Measurements from ENCODE around the gene COLQ.
"Not testable (repeated sequence)": the region's sequence is repeated elsewhere in the genome, so short reads cannot be mapped to it uniquely, and the experiment has no call there.

Gene COLQ

GRCh38 chr3:15452961-15453360, 68.5 kb downstream of the COLQ start:
- DNase-seq = peak; percentile 49

GRCh38 chr3:15452156-15452555, 69.3 kb downstream of the COLQ start:
- DNase-seq = peak; percentile 24

- DNase-seq = peak; percentile 40
Observed at GRCh38 chr3:15451216-15452113, 70.0 kb downstream of the COLQ start.

GRCh38 chr3:15450438-15451215, 70.9 kb downstream of the COLQ start:
- peak; percentile 50 for DNase-seq

GRCh38 chr3:15449489-15450224, 71.8 kb downstream of the COLQ start:
- DNase-seq = peak; percentile 45

GRCh38 chr3:15443826-15444524, 77.5 kb downstream of the COLQ start:
- DNase-seq = peak; percentile 21

- no peak for DNase-seq
Observed at GRCh38 chr3:15440891-15441290, 80.6 kb downstream of the COLQ start.

GRCh38 chr3:15439476-15439875, 82.0 kb downstream of the COLQ start:
- DNase-seq = no peak

- DNase-seq = no peak
Observed at GRCh38 chr3:15438983-15439382, 82.5 kb downstream of the COLQ start.

GRCh38 chr3:15436246-15436645, 85.3 kb downstream of the COLQ start:
- DNase-seq = no peak

GRCh38 chr3:15434756-15435155, 86.8 kb downstream of the COLQ start:
- DNase-seq = no peak

GRCh38 chr3:15433531-15433930, 88.0 kb downstream of the COLQ start:
- no peak for DNase-seq

- no peak for DNase-seq
Observed at GRCh38 chr3:15431256-15431837, 90.2 kb downstream of the COLQ start.

GRCh38 chr3:15430624-15431023, 90.9 kb downstream of the COLQ start:
- no peak for DNase-seq

GRCh38 chr3:15429080-15429479, 92.4 kb downstream of the COLQ start:
- DNase-seq = no peak

- no peak for DNase-seq
Observed at GRCh38 chr3:15428539-15428938, 93.0 kb downstream of the COLQ start.

GRCh38 chr3:15427981-15428380, 93.5 kb downstream of the COLQ start:
- DNase-seq = no peak

- peak; percentile 93 for DNase-seq
Observed at GRCh38 chr3:15427182-15427880, 94.2 kb downstream of the COLQ start, which contains the start of the genes EAF1 and METTL6. Gene EAF1, plus strand, starts transcription at chr3:15427598. Its CDS starts 182 bp downstream, at chr3:15427780. Gene METTL6, minus strand, starts transcription at chr3:15427544. Its CDS starts 1,033 bp downstream, at chr3:15426511.

GRCh38 chr3:15426579-15427118, 94.9 kb downstream of the COLQ start:
- no peak for DNase-seq

- DNase-seq = no peak
Observed at GRCh38 chr3:15420871-15421270, 100.6 kb downstream of the COLQ start.

- DNase-seq = not testable (repeated sequence)
Observed at GRCh38 chr3:15410966-15411365, 110.5 kb downstream of the COLQ start.
